Measurements from ENCODE around the gene JPH2. TPM values are rescaled to one million over a fixed set of nuclear protein-coding genes. Genes with fewer than 3 reads are reported as not detected.
A peak's percentile ranks its signal among the peaks of the same experiment; 100 is the strongest.

JPH2 gene
- total and polyA plus RNA-seq, 10 of the 15 experiments (the other 5 are each of a cell fraction or from before 2014, with no cell fraction given): 0.16 TPM; not detected in 9

DNA sequence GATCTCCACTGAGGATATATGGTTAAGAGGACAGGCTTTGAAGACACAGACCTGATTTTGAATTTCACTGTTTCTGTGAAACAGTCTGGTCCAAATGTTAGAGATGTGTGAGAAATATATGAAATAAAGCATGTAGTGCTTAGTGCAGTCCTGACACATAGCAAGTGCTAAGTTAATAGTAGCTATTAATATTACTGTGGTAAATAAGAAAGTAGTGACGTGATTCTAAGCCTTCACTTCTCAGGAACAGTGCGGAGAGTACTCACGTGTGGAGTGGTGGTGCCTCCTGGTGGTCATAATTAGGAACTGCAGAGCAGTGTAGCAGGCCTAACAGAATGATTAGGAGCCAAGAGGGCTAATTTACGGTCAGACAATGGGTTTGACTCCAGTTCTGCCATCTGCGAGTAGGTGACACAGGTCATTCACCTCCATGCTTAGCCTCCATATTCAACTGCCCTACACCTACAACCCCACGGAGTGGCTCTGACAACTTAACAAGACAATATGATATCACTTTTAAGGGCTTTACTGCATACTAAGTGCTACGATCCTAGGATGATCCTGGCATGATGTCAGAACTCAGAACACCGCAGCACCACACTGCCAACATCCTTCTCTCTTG is 106.2 kb downstream of the JPH2 start (continued):
- TF ChIP-seq MEF2B (IDR thresholded peaks at IDR 0.05; ENCODE audit: partially characterized antibody, poor library complexity, severe bottlenecking): peak; percentile 85

DNA sequence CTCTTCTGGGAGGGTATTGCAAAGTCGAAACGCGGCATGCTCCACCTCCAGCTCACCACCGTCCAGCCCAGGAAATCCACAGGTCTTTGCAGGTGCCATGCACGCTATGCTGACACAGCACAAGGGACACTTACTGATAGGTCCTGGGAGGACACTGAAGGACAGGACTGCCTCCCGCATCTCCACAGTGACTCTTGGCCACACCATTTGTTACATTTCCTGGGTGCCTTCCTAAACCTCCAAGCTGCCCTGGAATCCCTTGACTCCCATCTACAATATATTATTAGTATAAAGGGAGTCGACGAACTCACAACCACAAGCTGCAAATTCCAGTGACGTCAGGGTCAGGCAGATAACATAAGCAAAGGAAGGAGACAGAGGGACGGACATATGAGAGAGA is 106.9 kb downstream of the JPH2 start:
- Histone ChIP-seq H4K20me1 (ENCODE audit: control insufficient read depth, insufficient read depth) (no peaks in the 10 kb centered on the region), H3K27me3 (replicated peaks in 1 of 2; ENCODE audit: control insufficient read depth in 2 of 2, insufficient read depth in 2 of 2, low read length in 1 of 2) (no peaks in the 10 kb centered on the region), H3K27ac (ENCODE audit: control insufficient read depth, insufficient read depth) (no peak overlapping the region), H2AFZ (ENCODE audit: control insufficient read depth, low read depth, low read length) (no peak overlapping the region), H3K4me1 (ENCODE audit: control insufficient read depth, insufficient read depth, low read length) (0 out of 2 replicates have a peak, but pooled peaks cover 4% of the 10 kb centered on the region), H3K4me3 (no peak overlapping the region), H3K79me2 (ENCODE audit: control insufficient read depth, insufficient read depth, low read length) (no peaks in the 10 kb centered on the region), H3K9ac (ENCODE audit: control insufficient read depth, insufficient read depth, low read length) (no peak overlapping the region), H3K36me3 (ENCODE audit: control insufficient read depth in 2 of 2, insufficient read depth in 2 of 2, low read length in 1 of 2) (no peaks in the 10 kb centered on the region), H3K4me2 (ENCODE audit: control insufficient read depth, insufficient read depth) (no peak overlapping the region), H3K9me3 (replicated peaks; ENCODE audit: control insufficient read depth, insufficient read depth, low read length) (no peaks in the 10 kb centered on the region)
- ChIA-PET POLR2A (interaction anchor here (0.6 to 3.0 kb wide), 2 partner anchors 19 to 330 kb away, joined by 3 to 15 read pairs; no protein-coding TSS in a partner anchor), SMC1A (ENCODE audit: uncharacterized antibody, unreplicated experiment) (interaction anchor here (0.7 to 7.9 kb wide), 30 partner anchors 8 to 631 kb away, joined by 3 to 164 read pairs (median 5); partner anchors contain the start of gene IFT52), CTCF (interaction anchor here (0.6 to 16.0 kb wide), 49 partner anchors 8 to 628 kb away, joined by 3 to 223 read pairs (median 4); no protein-coding TSS in a partner anchor), RAD21 (ENCODE audit: unreplicated experiment) (interaction anchor here (0.6 to 10.1 kb wide), 33 partner anchors 8 to 631 kb away, joined by 3 to 182 read pairs (median 4); partner anchors contain the start of gene FITM2)
- 79% methylated on average over 10 of the region's 10 CpGs for WGBS (ENCODE audit: insufficient coverage, insufficient replicate concordance, low lambda C conversion rate, missing lambda C conversion rate)
- FAIRE-seq: no peak
- no peak for ATAC-seq
- intact Hi-C loops (cut with micrococcal nuclease; ENCODE audit: unreplicated experiment) (loop anchor here (1.0 to 5.0 kb wide), 6 partner anchors 24 to 398 kb away; no protein-coding TSS in a partner anchor), in situ Hi-C loops (cut with MboI) (loop anchor here (5.0 kb wide), 3 partner anchors 328 to 628 kb away; no protein-coding TSS in a partner anchor)
- TF ChIP-seq ZSCAN29 (IDR thresholded peaks at IDR 0.05): no peak
- TF ChIP-seq JUNB (IDR thresholded peaks at IDR 0.05): no peak
- DNase-seq (ENCODE audit: low read depth, low spot score): no peak
- no TSS peak for BruUV-seq (replicated peaks)

DNA sequence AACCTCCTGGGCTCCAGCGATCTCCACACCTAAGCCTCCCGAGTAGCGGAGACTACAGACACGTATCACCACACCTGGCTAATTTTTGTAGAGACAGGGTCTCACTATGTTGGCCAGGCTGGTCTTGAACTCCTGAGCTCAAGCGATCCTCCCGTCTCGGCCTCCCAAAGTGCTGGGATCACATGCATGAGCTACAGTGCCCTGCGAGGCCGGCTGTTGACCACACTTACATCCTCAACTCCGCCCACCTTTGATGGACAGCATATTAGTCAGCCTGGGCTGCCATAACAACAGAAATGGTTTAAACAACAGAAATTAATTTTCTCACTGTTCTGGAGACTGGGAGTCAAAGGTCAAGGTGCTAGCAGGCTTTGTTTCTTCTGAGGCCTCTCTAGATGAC is 107.7 kb downstream of the JPH2 start:
- intact Hi-C loops (cut with micrococcal nuclease; ENCODE audit: unreplicated experiment): no loop called here
- Histone ChIP-seq H2AFZ (ENCODE audit: control insufficient read depth, low read depth, low read length) (no peak overlapping the region), H4K20me1 (ENCODE audit: control insufficient read depth, insufficient read depth) (no peaks in the 10 kb centered on the region), H3K9me3 (replicated peaks; ENCODE audit: control insufficient read depth, insufficient read depth, low read length) (no peaks in the 10 kb centered on the region), H3K4me2 (ENCODE audit: control insufficient read depth, insufficient read depth) (no peak overlapping the region), H3K4me3 (no peak overlapping the region), H3K9ac (ENCODE audit: control insufficient read depth, insufficient read depth, low read length) (no peak overlapping the region), H3K27ac (ENCODE audit: control insufficient read depth, insufficient read depth) (no peak overlapping the region), H3K4me1 (ENCODE audit: control insufficient read depth, insufficient read depth, low read length) (0 out of 2 replicates have a peak, but pooled peaks cover 4% of the 10 kb centered on the region), H3K79me2 (ENCODE audit: control insufficient read depth, insufficient read depth, low read length) (no peaks in the 10 kb centered on the region), H3K36me3 (ENCODE audit: control insufficient read depth in 2 of 2, insufficient read depth in 2 of 2, low read length in 1 of 2) (no peaks in the 10 kb centered on the region), H3K27me3 (replicated peaks in 1 of 2; ENCODE audit: control insufficient read depth in 2 of 2, insufficient read depth in 2 of 2, low read length in 1 of 2) (no peaks in the 10 kb centered on the region)
- ChIA-PET RAD21 (ENCODE audit: unreplicated experiment) (interaction anchor here (1.7 to 10.1 kb wide), 5 partner anchors 9 to 329 kb away, joined by 3 to 182 read pairs (median 9); no protein-coding TSS in a partner anchor), SMC1A (ENCODE audit: uncharacterized antibody, unreplicated experiment) (interaction anchor here (0.8 to 7.9 kb wide), 15 partner anchors 10 to 386 kb away, joined by 3 to 164 read pairs (median 4); no protein-coding TSS in a partner anchor), CTCF (interaction anchor here (1.0 to 16.0 kb wide), 13 partner anchors 11 to 630 kb away, joined by 3 to 223 read pairs (median 10); no protein-coding TSS in a partner anchor), POLR2A (interaction anchor here (3.0 kb wide), 1 partner anchor 329 kb away, joined by 15 read pairs; no protein-coding TSS in a partner anchor)
- in situ Hi-C loops (cut with MboI): no loop called here
- WGBS (ENCODE audit: insufficient coverage, insufficient replicate concordance, low lambda C conversion rate, missing lambda C conversion rate): 93% methylated on average over 10 of the region's 10 CpGs
- DNase-seq (ENCODE audit: low read depth, low spot score) (no peak), FAIRE-seq (no peak), ATAC-seq (no peak)
- BruUV-seq (replicated peaks): no TSS peak
- TF ChIP-seq NR2C1 (IDR thresholded peaks at IDR 0.05): peak; percentile 23; the same call in 1 of the 2 replicates
- TF ChIP-seq BMI1 (IDR thresholded peaks at IDR 0.05; ENCODE audit: borderline replicate concordance): no peak
- TF ChIP-seq, protein P1, sequence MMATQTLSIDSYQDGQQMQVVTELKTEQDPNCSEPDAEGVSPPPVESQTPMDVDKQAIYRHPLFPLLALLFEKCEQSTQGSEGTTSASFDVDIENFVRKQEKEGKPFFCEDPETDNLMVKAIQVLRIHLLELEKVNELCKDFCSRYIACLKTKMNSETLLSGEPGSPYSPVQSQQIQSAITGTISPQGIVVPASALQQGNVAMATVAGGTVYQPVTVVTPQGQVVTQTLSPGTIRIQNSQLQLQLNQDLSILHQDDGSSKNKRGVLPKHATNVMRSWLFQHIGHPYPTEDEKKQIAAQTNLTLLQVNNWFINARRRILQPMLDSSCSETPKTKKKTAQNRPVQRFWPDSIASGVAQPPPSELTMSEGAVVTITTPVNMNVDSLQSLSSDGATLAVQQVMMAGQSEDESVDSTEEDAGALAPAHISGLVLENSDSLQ (IDR thresholded peaks at IDR 0.05): peak; percentile 81
- TF ChIP-seq, protein P2, sequence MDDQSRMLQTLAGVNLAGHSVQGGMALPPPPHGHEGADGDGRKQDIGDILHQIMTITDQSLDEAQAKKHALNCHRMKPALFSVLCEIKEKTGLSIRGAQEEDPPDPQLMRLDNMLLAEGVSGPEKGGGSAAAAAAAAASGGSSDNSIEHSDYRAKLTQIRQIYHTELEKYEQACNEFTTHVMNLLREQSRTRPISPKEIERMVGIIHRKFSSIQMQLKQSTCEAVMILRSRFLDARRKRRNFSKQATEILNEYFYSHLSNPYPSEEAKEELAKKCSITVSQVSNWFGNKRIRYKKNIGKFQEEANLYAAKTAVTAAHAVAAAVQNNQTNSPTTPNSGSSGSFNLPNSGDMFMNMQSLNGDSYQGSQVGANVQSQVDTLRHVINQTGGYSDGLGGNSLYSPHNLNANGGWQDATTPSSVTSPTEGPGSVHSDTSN (IDR thresholded peaks at IDR 0.05; ENCODE audit: insufficient replicate concordance, low read depth, low read length): peak; percentile 33

Data from GM12878 (cell line).